Measurements from ENCODE around the gene POLE4.

POLE4 gene

DNA sequence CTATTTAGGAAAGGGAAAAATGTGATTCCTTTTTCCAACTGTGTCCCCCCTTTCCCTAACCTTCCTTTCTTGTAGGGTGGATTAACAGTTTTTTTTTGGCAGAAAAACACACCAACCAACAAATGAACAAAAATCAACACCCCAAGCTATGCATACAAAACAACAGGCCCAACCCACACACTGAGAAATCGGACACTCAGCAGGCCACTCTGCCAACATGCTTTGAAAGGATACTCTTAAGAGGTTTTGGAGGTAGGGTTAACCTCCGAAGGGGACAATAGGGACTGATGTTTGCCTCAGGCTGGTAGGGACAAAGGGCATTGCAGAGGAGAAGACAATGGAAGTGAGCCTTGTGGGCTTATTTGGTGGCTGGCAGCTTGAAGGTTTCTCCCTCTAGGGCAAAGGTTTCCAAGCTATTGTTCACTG is 33.1 kb upstream of the POLE4 start:
- no peak for TF ChIP-seq JUND (IDR thresholded peaks at IDR 0.05; ENCODE audit: low read depth)
- in situ Hi-C loops (cut with HindIII; ENCODE audit: low pct_unique_long_range_greater_than_20kb, low sequenced_read_pairs), result no loop called here
- peak in 1 of 2 experiments; percentile 33 for DNase-seq (ENCODE audit: low read depth in 1 of 2, low spot score in 1 of 2)

DNA sequence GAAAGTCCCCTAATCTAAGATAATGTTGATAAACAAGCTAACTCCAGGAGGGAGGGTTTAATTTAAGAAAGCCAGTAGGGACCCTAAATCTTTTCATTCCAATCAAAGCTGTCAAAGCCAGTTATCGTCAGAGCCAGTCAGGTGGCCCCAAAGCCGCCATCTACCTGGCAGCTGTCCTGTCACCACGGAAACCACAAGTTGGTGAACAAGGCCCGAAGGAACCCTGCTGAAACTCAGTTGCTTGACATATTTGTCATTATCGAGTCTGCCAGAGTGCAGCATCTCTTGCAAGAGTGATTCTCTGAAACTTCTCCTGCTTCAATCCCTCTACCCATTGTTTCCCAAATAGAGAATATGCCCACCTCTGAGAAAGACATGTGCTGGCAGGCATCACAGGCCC is 30.8 kb upstream of the POLE4 start:
- no peak for TF ChIP-seq JUND (IDR thresholded peaks at IDR 0.05; ENCODE audit: low read depth)
- no peak for DNase-seq (ENCODE audit: low read depth in 1 of 2, low spot score in 1 of 2)
- in situ Hi-C loops (cut with HindIII; ENCODE audit: low pct_unique_long_range_greater_than_20kb, low sequenced_read_pairs), result no loop called here

DNA sequence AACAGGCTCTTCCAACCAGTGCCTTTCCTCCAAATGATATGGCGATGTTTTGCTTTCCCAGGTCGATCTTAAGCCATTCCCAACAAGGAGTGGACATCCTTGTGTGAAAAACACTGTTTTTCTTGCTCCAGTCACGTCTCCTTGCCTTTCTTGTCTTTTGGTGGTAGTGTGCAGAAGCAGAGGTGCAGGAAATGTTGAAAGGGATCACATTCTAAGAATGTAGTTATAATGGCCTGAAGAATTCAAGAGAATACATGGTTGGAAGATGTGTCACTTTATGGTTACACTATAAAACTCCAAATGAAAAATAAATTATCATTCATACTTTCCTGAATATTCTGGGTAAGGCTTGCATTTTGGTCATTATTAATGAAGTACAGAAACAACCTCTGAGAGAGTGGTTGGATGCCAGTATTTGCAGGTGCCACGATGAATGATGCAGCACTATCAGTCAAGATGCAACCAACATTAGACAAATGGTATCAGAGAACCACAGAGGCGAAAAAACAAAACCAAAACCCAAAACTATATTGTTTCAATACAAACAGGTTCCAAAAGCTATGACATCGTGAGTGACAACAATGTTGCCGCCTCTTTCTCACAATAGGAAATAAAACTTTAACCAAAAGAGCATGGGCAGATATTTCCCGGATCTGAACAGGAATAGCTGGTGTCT is 27.5 kb upstream of the POLE4 start:
- in situ Hi-C loops (cut with HindIII; ENCODE audit: low pct_unique_long_range_greater_than_20kb, low sequenced_read_pairs), result no loop called here
- DNase-seq (ENCODE audit: low read depth in 1 of 2, low spot score in 1 of 2), result no peak
- TF ChIP-seq JUND (IDR thresholded peaks at IDR 0.05; ENCODE audit: low read depth), result no peak

DNA sequence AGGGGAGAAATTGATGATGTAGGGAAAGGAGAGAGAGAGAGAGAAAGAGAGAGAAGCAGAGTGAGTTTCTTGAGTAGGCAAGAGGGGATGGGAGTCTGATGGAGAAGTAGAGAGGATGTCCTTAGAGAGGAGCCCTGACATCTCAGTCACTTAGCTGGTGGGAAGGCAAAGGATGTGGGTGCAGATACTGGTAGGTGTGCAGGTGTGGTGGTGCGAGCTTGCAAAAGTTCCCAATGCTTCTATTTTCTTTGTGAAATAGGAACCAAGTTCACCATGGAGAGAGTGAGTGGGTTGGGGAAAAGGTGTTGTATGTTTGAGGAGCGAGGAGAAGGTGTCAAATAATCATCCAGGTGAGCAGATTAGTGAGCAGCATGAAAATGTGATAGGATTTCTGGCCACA is 26.5 kb upstream of the POLE4 start:
- TF ChIP-seq JUND (IDR thresholded peaks at IDR 0.05; ENCODE audit: low read depth), result no peak
- in situ Hi-C loops (cut with HindIII; ENCODE audit: low pct_unique_long_range_greater_than_20kb, low sequenced_read_pairs), result no loop called here
- DNase-seq (ENCODE audit: low read depth in 1 of 2, low spot score in 1 of 2), result no peak

DNA sequence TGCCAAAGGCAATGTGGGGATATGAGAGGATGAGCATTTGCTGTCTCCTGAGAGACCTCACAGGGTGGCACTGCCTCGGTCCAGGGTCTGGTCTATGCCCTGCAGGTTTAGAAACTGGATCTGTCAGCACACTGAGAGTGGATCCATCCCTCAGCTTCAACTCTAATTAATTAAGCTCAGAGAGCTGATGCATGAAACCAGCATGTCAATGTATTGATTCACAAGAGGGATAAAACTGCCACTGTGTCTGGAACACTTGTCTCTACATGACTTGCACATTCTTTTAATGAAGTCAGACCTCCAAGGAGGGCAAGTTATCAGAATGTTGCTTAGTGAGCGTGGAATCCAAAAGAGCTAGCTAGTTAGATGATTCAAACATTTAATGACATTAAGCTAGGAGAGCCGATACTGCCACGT is 22.5 kb upstream of the POLE4 start:
- TF ChIP-seq JUND (IDR thresholded peaks at IDR 0.05; ENCODE audit: low read depth), result no peak
- DNase-seq (ENCODE audit: low read depth in 1 of 2, low spot score in 1 of 2), result no peak
- in situ Hi-C loops (cut with HindIII; ENCODE audit: low pct_unique_long_range_greater_than_20kb, low sequenced_read_pairs), result no loop called here

DNA sequence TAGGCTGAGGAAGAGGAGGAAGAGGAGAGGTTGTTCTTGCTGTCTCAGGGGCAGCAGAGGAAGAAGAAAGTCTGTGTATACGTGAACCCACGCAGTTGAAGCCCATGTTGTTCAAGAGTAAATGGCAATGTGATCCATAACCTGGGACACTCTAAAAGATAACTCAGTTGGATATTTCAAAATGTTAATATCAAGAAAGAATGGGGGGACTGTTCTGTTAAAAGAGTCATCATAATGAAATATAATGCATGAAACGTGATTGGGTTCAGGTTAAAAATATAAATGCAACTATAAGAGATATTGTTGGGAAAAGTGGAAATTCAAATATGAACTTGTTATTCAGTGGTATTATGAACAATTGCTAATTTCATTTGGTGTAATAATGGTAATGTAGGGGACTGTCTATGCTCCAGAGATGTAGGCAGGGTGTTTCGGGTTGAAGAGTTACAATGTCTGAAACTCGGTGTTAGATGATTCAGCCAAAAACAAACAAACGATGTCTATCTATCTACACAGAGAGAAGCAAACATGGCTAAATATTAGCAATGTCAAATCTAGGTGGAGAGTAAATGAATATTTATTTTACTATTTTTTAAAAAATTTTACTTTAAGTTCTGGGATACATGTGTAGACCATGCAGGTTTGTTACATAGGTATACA is 21.1 kb upstream of the POLE4 start:
- in situ Hi-C loops (cut with HindIII; ENCODE audit: low pct_unique_long_range_greater_than_20kb, low sequenced_read_pairs), result no loop called here
- TF ChIP-seq JUND (IDR thresholded peaks at IDR 0.05; ENCODE audit: low read depth), result no peak
- DNase-seq (ENCODE audit: low read depth in 1 of 2, low spot score in 1 of 2), result no peak

DNA sequence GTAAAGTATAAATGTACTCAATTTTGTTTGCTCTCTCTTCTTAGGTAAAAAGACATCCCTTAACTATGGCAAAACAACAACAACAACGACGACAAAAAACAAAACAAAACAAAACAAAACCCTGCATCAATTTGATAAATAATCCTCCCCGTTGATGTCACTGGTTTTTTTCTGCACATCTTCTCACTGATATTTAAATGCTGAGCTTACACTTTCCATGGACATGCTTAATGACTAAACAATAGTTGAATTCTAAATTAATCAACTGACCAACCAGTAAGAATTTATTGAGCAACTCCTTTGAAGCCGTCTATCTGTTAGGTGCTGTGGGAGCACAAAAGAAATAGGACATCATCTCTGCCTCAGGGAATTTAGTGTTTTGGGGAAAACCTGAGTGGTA is 20.2 kb upstream of the POLE4 start:
- in situ Hi-C loops (cut with HindIII; ENCODE audit: low pct_unique_long_range_greater_than_20kb, low sequenced_read_pairs), result no loop called here
- TF ChIP-seq JUND (IDR thresholded peaks at IDR 0.05; ENCODE audit: low read depth), result no peak

DNA sequence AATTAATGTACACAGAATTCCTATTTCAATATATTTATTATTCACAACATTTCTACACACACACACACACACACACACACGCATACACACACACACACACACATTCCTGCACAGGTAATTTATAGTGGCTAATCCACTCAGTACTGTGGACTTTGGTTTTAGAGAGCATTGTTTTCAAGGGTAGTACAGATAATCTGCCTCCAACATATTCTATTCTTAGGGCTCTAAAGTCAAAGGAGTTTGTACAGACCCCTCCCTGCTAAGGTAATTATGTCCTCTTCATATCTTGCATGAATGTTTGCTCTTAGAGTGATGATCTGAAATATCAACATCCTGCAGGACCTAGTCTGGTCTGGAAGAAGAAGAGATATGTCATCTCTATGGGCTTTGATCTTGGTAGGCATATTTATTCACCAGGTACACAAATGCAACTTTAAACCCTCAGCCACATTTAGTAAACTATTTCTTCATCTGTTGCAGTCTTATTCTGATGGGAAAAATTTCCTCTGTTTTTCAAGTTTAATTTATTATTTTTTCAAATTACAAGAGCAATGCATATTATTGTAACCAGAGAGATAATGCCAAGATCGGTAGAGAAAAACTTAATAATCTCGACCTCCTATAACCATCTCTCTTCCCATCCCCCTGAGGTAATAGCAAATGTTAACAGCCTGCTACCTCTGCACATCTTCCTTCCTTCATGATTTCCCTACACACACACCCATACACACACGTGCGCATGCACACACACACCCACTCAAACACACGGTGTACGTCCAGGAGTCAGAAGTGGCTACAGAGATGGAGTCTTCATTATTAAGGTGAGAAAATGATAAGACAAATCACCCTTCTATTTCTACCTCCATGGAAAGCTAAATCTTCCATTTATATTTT is 18.3 kb upstream of the POLE4 start:
- in situ Hi-C loops (cut with HindIII; ENCODE audit: low pct_unique_long_range_greater_than_20kb, low sequenced_read_pairs), result no loop called here
- DNase-seq (ENCODE audit: low read depth in 1 of 2, low spot score in 1 of 2), result no peak
- no peak for TF ChIP-seq JUND (IDR thresholded peaks at IDR 0.05; ENCODE audit: low read depth)

More for the DNA sequence above, 20.2 kb upstream of the POLE4 start:
- no peak for DNase-seq (ENCODE audit: low read depth in 1 of 2, low spot score in 1 of 2)

DNA sequence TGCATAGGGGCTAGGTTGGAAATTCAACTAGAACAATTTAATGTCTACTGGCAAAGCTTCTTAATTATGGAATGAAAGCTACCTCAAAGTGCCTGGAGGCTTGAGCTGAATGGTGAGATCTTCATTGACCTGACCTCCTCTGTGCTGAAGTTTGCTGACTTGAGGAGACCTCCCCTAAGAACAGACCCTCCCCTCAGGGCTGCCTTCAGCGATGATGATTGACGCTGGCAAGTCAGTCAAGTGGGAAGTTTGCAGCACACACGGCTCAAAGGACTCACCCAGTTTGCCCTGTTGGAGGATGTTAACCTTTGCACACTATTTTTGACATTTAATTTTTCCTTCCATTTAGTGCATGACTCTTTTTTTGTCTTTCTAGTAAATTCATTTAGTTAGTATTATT is 17.2 kb upstream of the POLE4 start:
- TF ChIP-seq JUND (IDR thresholded peaks at IDR 0.05; ENCODE audit: low read depth), result no peak
- DNase-seq (ENCODE audit: low read depth in 1 of 2, low spot score in 1 of 2), result no peak
- in situ Hi-C loops (cut with HindIII; ENCODE audit: low pct_unique_long_range_greater_than_20kb, low sequenced_read_pairs), result no loop called here

DNA sequence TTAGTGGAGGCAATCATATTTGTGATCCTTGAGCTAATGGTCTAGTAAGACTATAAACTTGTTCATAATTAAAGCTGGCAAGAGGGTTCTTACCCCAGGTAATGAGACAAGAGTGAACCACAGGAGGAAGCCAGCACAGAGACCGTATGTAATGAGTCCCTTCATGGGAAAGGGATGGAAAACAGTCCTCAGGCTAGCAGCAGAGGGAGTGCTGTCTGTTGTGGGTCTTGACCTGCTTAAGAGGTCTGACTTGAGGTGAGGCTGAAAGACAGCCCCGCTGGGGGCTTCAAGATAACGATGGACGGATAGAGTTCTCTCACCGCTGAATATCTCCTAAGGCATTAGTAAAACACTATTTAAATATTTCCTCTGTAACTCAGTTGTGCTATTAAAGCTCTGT is 16.2 kb upstream of the POLE4 start:
- TF ChIP-seq JUND (IDR thresholded peaks at IDR 0.05; ENCODE audit: low read depth), result no peak
- no peak for DNase-seq (ENCODE audit: low read depth in 1 of 2, low spot score in 1 of 2)
- in situ Hi-C loops (cut with HindIII; ENCODE audit: low pct_unique_long_range_greater_than_20kb, low sequenced_read_pairs), result no loop called here

DNA sequence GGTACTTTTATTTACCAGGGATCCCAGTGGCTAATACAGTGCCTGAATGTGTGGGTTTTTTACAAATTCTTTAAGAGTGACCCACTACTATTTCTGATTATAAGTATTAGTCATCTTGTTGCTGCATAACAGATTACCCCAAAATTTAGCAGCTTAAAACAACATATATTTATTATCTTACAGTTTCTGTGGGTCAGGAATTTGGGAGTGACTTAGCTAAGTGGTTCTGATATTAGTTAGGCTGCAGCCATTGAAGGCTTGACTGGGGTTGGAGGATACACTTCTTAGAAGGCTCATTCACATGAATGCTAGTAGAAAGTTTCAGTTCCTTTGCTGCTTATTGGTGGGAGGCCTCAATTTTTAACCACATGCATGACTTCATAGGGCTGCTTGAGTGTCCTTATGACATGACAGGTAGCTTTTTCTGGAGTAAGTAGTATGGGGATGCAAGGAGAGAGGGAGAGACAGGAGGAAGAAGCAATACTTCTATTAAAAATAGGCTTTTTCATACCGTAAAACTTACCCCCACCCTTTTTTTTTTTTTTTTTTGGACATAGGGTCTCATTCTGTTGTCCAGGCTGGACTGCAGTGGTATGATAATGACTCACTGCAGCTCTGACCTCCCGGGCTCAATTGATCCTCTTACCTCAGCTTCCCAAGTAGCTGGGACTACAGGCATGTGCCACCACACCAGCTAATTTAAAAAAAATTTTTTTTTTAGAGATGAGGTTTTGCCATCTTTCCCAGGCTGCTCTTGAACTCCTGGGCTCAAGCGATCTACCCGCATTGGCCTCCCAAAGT is 13.3 kb upstream of the POLE4 start:
- in situ Hi-C loops (cut with HindIII; ENCODE audit: low pct_unique_long_range_greater_than_20kb, low sequenced_read_pairs), result no loop called here
- no peak for DNase-seq (ENCODE audit: low read depth in 1 of 2, low spot score in 1 of 2)
- no peak for TF ChIP-seq JUND (IDR thresholded peaks at IDR 0.05; ENCODE audit: low read depth)

DNA sequence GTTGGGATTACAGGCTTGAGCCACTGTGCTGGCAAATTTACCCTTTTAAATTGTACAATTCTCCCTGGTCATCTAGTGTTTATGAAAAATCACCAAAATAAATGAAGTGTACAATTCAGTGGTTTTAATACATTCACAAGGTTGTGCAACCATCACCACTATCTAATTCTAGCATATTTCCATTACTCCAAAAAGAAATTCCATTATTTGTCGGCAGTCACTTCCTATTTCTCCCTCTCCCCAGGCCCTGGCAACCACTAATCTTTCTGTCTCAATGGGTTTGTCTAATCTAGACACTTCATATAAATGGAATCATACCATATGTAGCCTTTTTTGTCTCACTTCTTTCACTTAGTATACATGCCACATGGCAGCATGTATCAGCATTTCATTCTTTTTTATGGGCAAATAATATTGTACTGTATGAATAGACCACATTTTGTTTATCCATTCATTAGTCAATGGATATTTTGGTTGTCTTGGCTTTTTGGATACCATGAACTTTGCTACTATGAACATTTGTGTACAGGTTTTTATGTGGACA is 12.6 kb upstream of the POLE4 start:
- no peak for TF ChIP-seq JUND (IDR thresholded peaks at IDR 0.05; ENCODE audit: low read depth)
- no peak for DNase-seq (ENCODE audit: low read depth in 1 of 2, low spot score in 1 of 2)
- in situ Hi-C loops (cut with HindIII; ENCODE audit: low pct_unique_long_range_greater_than_20kb, low sequenced_read_pairs), result no loop called here
